H1 (cell line): ENCODE results near the gene HIBADH. TPM values are rescaled to one million over a fixed set of nuclear protein-coding genes. Genes with fewer than 3 reads are reported as not detected.

Experiments
- BACH1 ChIP-seq: IDR thresholded peaks from 2 replicates; pipeline ENCODE4 v1.6.1; 2012; ENCODE audit warnings: low read length, improper control_type of control experiment
- EZH2 ChIP-seq: fragments of 200-600 bp; sonication (generic); IDR thresholded peaks from 2 replicates; pipeline ENCODE4 v1.7.1; 2012; ENCODE audit warnings: low read depth, mild to moderate bottlenecking, moderate library complexity, low read length, inconsistent platforms; ENCODE audit not compliant: severe bottlenecking
- GTF2F1 ChIP-seq: IDR thresholded peaks from 2 replicates; pipeline ENCODE4 v1.6.1; 2012; ENCODE audit warnings: low read depth, low read length, improper control_type of control experiment, borderline replicate concordance
- TEAD4 ChIP-seq: IDR thresholded peaks from 2 replicates; pipeline ENCODE4 v1.6.1; 2012; ENCODE audit warnings: low read depth, low read length, inconsistent platforms, mixed read lengths
- polyA plus RNA-seq, 7 experiments: library from polyadenylated mRNA; depleted of rRNA in 3 of 7; stranded (reverse) in 5 of 7; unstranded in 2 of 7; fragments of >200 nt in 5 of 7; fragments of 200-250 nt in 2 of 7; gene quantifications; 1 replicate in 5 of 7; 2 replicates in 1 of 7; 4 replicates in 1 of 7; pipeline versions ENCODE4 v1.2.1 to v1.2.3, GENCODE V29; 2011 to 2013; ENCODE audit warnings: missing spikeins in 2 of 7, mixed read lengths in 2 of 7
- total RNA-seq: library from RNA; stranded (reverse); fragmentation: NEBNext Ultra II Directional; extraction: Animal tissue kit (Norgen Biotek cat#: 25700); gene quantifications from 2 replicates; pipeline ENCODE4 v1.2.1, GENCODE V29; 2021

HIBADH gene
- total and polyA plus RNA-seq, 2 of the 8 experiments (the other 6 are each of a cell fraction or from before 2014, with no cell fraction given) = 30.1 to 39.5 TPM

- TF ChIP-seq EZH2 (no peak), BACH1 (no peak), GTF2F1 (no peak), TEAD4 (no peak)
These were observed 161.7 kb downstream of the HIBADH start (continued) for GRCh38 chr7:27501001-27501400.
